Omental fat pad (tissue), 4 donors: ENCODE data around the gene MPST. TPM values are rescaled to one million over a fixed set of nuclear protein-coding genes. Genes with fewer than 3 reads are reported as not detected.

ENCODE experiments used
- ATAC-seq: fragments of 150-250 bp; one replicate; pipeline ENCODE4 v1.9.1; 2016; ENCODE audit warnings: mild to moderate bottlenecking, moderate library complexity; ENCODE audit not compliant: low FRiP score
- DNase-seq: peaks from one replicate; pipeline ENCODE4 v3.0.0-alpha.2; 2019; ENCODE audit warnings: low spot score
- CTCF ChIP-seq, 3 donors: fragments of 450-650 bp; IDR thresholded peaks; one replicate each; pipeline ENCODE4 v1.5.1; 2016 to 2017; ENCODE audit warnings: antibody characterized with exemption in 3 of 3, mild to moderate bottlenecking in 3 of 3, moderate library complexity in 2 of 3
- total RNA-seq, 4 donors: library from RNA; depleted of rRNA; stranded (reverse); fragments of >200 nt; gene quantifications; one replicate each; pipeline ENCODE4 v1.1.0, GENCODE V29; 2016

The MPST gene
- total RNA-seq, 4 donors from 2014 or later: 73.9 to 193 (median 145) TPM

GRCh38 chr22:36990457-36990856 is 29.1 kb upstream of the MPST start:
- ATAC-seq (no peak), DNase-seq (no peak)
- TF ChIP-seq CTCF (IDR thresholded peaks at IDR 0.05): no peak

DNA sequence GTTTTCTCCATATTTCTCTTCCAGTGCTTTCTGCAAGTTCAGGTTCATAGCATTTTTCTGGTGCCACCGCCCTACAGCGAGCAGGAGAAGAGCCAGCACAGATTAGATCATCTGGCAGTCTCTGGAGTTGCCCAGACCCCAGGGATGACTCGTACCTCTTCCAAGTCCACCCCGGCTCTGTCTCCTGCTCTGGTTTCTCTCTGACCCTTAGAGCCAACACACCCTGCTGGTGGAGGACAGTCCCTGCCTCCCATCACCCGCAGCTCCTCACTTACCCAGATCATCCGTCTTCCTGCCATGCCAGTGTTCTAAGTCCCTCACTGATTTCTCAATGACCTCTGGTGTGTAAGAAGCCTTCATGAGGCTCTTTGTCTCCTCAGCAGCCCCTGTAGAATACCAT is 28.3 kb upstream of the MPST start:
- ATAC-seq: no peak
- DNase-seq: no peak

DNA sequence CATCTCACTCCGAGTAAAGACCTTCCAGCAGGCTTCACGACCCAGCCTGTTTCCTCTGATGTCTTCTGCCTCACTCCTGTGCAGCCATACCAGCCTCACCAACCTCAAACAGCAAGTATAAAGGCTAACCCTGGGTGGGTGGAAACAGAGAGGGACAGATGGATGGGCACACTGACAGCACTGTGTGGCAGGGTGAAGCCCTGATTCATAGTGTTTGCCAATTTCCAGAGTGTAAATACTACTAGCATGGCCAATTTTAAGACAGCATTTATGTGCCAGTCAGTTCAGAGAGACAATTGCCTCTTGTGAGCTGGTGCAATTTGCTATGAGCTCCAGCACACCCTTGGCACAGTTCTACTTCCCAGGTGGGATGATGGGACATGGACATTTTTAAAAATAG is 21.8 kb upstream of the MPST start:
- TF ChIP-seq CTCF (IDR thresholded peaks at IDR 0.05): no peak
- DNase-seq: no peak
- no peak for ATAC-seq

More for the DNA sequence above, 28.3 kb upstream of the MPST start:
- no peak for TF ChIP-seq CTCF (IDR thresholded peaks at IDR 0.05)

GRCh38 chr22:36998620-36999351 is 20.8 kb upstream of the MPST start:
- no peak for TF ChIP-seq CTCF (IDR thresholded peaks at IDR 0.05)
- peak; percentile 15 for DNase-seq
- no peak for ATAC-seq

DNA sequence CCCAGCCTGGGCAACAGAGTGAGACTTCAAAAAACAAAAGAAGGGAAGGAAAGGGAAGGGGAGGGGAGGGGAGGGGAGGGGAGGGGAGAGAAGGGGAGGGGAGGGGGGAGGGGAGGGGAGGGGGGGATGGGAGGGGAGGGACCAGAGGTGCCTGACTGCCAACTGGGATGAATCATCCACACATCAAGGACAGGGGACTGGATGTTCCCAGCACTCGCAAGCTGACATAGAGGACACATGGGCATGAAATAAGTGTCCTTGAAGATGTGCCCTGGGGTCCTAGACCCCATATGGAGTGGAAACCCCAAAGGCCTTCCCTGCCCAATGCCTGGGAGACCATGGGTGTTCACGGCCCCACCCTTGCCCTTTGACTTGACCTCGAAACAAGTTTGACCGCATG is 20.1 kb upstream of the MPST start:
- TF ChIP-seq CTCF (IDR thresholded peaks at IDR 0.05): no peak
- DNase-seq (no peak), ATAC-seq (no peak)

GRCh38 chr22:37000676-37001534 is 18.6 kb upstream of the MPST start:
- DNase-seq (no peak), ATAC-seq (no peak)
- TF ChIP-seq CTCF (IDR thresholded peaks at IDR 0.05): no peak
